Progenitor cell of endocrine pancreas (in vitro differentiated cells): ENCODE results near the gene CTNNA3. TPM values are rescaled to one million over a fixed set of nuclear protein-coding genes. Genes with fewer than 3 reads are reported as not detected.

Source experiments
- DNase-seq: peaks from one replicate; pipeline ENCODE4 v3.0.0; 2021; ENCODE audit warnings: low spot score; ENCODE audit not compliant: unreplicated experiment
- H3K27ac Mint-ChIP-seq: 2 replicates; pipeline ENCODE4 v1.8.0; 2021; ENCODE audit warnings: mild to moderate bottlenecking, moderate library complexity, mixed read lengths
- H3K27me3 Mint-ChIP-seq: 2 replicates; pipeline ENCODE4 v1.8.0; 2021; ENCODE audit warnings: mixed read lengths
- H3K36me3 Mint-ChIP-seq: 2 replicates; pipeline ENCODE4 v1.8.0; 2022; ENCODE audit warnings: mixed read lengths; ENCODE audit not compliant: insufficient read depth
- H3K4me1 Mint-ChIP-seq: 2 replicates; pipeline ENCODE4 v1.8.0; 2021; ENCODE audit warnings: low read depth, mixed read lengths
- H3K4me3 Mint-ChIP-seq: 2 replicates; pipeline ENCODE4 v1.8.0; 2021; ENCODE audit warnings: low read depth, mild to moderate bottlenecking, moderate library complexity, mixed read lengths
- H3K9me3 Mint-ChIP-seq: 2 replicates; pipeline ENCODE4 v1.8.0; 2021; ENCODE audit warnings: low read depth, mixed read lengths
- CTCF ChIP-seq: fragments of 200-600 bp; sonication (generic); IDR thresholded peaks from one replicate; pipeline ENCODE4 v1.5.0; 2021; ENCODE audit warnings: antibody characterized with exemption, mild to moderate bottlenecking; ENCODE audit not compliant: unreplicated experiment
- total RNA-seq: library from RNA; stranded (reverse); gene quantifications from 2 replicates; pipeline ENCODE4 v1.2.1, GENCODE V29; 2021

Gene CTNNA3
- total RNA-seq, 1 donor from 2014 or later: 1.7 TPM

- Mint-ChIP-seq H3K4me3 (no peak overlapping the region), H3K27ac (no peak overlapping the region), H3K9me3 (no peaks in the 10 kb centered on the region), H3K4me1 (peaks cover 13% of the 10 kb centered on the region), H3K27me3 (no peaks in the 10 kb centered on the region), H3K36me3 (no peaks in the 10 kb centered on the region)
- TF ChIP-seq CTCF: no peak
- DNase-seq: no peak
Measured at GRCh38 chr10:67112765-67113164, 583.2 kb downstream of the CTNNA3 start.

GRCh38 chr10:67110286-67110685, 585.7 kb downstream of the CTNNA3 start:
- DNase-seq: no peak
- no peak overlapping the region for H3K4me3 Mint-ChIP-seq
- no peaks in the 10 kb centered on the region for H3K9me3 Mint-ChIP-seq
- no peak for TF ChIP-seq CTCF
- H3K27me3 Mint-ChIP-seq: no peaks in the 10 kb centered on the region
- H3K4me1 Mint-ChIP-seq: peaks cover 13% of the 10 kb centered on the region
- no peaks in the 10 kb centered on the region for H3K36me3 Mint-ChIP-seq
- H3K27ac Mint-ChIP-seq: no peak overlapping the region

GRCh38 chr10:67107670-67108069, 588.3 kb downstream of the CTNNA3 start:
- Mint-ChIP-seq H3K4me1 (peaks cover 2% of the 10 kb centered on the region), H3K36me3 (no peaks in the 10 kb centered on the region), H3K9me3 (no peaks in the 10 kb centered on the region), H3K4me3 (no peak overlapping the region), H3K27ac (no peak overlapping the region), H3K27me3 (no peaks in the 10 kb centered on the region)
- no peak for TF ChIP-seq CTCF
- DNase-seq: no peak

GRCh38 chr10:67100951-67101350, 595.0 kb downstream of the CTNNA3 start:
- H3K27ac Mint-ChIP-seq: no peak overlapping the region
- H3K9me3 Mint-ChIP-seq: no peaks in the 10 kb centered on the region
- H3K4me3 Mint-ChIP-seq: no peak overlapping the region
- no peak for DNase-seq
- H3K36me3 Mint-ChIP-seq: no peaks in the 10 kb centered on the region
- no peak for TF ChIP-seq CTCF
- no peaks in the 10 kb centered on the region for H3K27me3 Mint-ChIP-seq
- H3K4me1 Mint-ChIP-seq: peaks cover 5% of the 10 kb centered on the region

GRCh38 chr10:67098461-67098860, 597.5 kb downstream of the CTNNA3 start:
- Mint-ChIP-seq H3K9me3 (no peaks in the 10 kb centered on the region), H3K4me1 (peaks cover 5% of the 10 kb centered on the region), H3K27ac (no peak overlapping the region), H3K36me3 (no peaks in the 10 kb centered on the region), H3K27me3 (no peaks in the 10 kb centered on the region), H3K4me3 (no peak overlapping the region)
- no peak for TF ChIP-seq CTCF
- no peak for DNase-seq

- Mint-ChIP-seq H3K9me3 (no peaks in the 10 kb centered on the region), H3K27me3 (no peaks in the 10 kb centered on the region), H3K4me1 (peaks cover 5% of the 10 kb centered on the region), H3K36me3 (no peaks in the 10 kb centered on the region), H3K4me3 (no peak overlapping the region), H3K27ac (no peak overlapping the region)
- TF ChIP-seq CTCF: no peak
- no peak for DNase-seq
Measured at GRCh38 chr10:67095531-67095930, 600.5 kb downstream of the CTNNA3 start.
